ENCODE measurements around the gene LGALS4. TPM values are rescaled to one million over a fixed set of nuclear protein-coding genes. Genes with fewer than 3 reads are reported as not detected.

The LGALS4 gene
- total and polyA plus RNA-seq, 9 of the 15 experiments (the other 6 are each of a cell fraction or from before 2014, with no cell fraction given): 0.08 to 1.1 (median 0.30) TPM; not detected in 3

DNA sequence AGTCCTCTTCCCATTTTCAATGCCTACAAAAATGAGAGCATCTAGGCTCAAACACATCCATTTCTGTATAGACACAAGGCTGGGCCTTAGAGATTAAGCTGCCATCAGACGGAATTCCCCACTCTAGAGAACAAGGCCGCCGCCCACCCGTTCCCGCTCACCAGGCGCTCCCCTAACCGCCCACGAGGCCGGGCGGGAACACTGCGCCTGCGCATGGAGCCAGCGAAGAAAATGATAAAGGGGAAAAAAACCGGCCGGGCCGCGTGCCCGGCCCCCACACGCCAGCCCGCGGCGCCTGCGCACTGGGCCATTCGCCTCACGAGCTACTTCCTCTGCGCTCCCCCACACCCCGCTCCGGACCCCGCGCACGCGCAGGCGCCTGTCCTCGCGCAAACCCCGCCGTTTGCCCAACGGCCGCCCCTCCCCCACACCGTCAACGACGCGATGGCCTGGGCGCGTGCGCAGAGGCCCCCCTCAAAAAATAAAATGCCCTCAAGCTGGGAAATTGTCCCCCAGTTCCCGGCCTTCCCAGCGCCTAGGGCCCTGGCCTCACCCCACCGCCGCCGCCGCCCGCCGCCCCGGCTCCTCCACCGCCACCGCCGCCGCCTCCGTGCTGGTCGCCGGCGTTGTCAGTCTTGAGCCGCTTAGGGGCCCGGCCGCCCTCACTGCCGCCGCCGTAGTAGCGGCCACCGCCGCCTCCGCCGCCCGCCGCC is 36.6 kb upstream of the LGALS4 start (continued):
- TF ChIP-seq, protein P1, sequence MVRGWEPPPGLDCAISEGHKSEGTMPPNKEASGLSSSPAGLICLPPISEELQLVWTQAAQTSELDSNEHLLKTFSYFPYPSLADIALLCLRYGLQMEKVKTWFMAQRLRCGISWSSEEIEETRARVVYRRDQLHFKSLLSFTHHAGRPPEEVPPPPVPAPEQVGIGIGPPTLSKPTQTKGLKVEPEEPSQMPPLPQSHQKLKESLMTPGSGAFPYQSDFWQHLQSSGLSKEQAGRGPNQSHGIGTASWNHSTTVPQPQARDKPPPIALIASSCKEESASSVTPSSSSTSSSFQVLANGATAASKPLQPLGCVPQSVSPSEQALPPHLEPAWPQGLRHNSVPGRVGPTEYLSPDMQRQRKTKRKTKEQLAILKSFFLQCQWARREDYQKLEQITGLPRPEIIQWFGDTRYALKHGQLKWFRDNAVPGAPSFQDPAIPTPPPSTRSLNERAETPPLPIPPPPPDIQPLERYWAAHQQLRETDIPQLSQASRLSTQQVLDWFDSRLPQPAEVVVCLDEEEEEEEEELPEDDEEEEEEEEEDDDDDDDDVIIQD (CRISPR knock-in tag; IDR thresholded peaks at IDR 0.05): no peak
- peak; percentile 28 for TF ChIP-seq SETDB1 (IDR thresholded peaks at IDR 0.05; ENCODE audit: low read length)
- TF ChIP-seq HMG20B (CRISPR knock-in tag; IDR thresholded peaks at IDR 0.05): peak; percentile 78; the same call in 1 of the 2 replicates
- TF ChIP-seq ZFP1 (CRISPR knock-in tag; IDR thresholded peaks at IDR 0.05): peak; percentile 46; the same call in 1 of the 2 replicates
- TF ChIP-seq U2AF2 (optimal IDR thresholded peaks at IDR 0.05; ENCODE audit: low read depth, low read length): no peak
- peak; percentile 99 to 100 for TF ChIP-seq NRF1 (conservative IDR thresholded peaks at IDR 0.05 in 1 of 2, IDR thresholded peaks at IDR 0.05 in 1 of 2)
- TF ChIP-seq FUS (optimal IDR thresholded peaks at IDR 0.05; ENCODE audit: low read depth, low read length): peak; percentile 46
- no peak for TF ChIP-seq SIX5 (IDR thresholded peaks at IDR 0.05; ENCODE audit: borderline replicate concordance in 1 of 2, insufficient read depth in 1 of 2, low read depth in 1 of 2, low read length in 2 of 2)
- TF ChIP-seq XRCC4 (IDR thresholded peaks at IDR 0.05; ENCODE audit: extremely low read depth, insufficient read depth, insufficient read length): no peak
- peak; percentile 59; the same call in 1 of the 2 replicates for TF ChIP-seq CHD2 (IDR thresholded peaks at IDR 0.05; ENCODE audit: low read depth, low read length)
- 0 out of 2 replicates have a peak, but pooled peaks have one; percentile 57 for TF ChIP-seq PHTF2 (CRISPR knock-in tag; IDR thresholded peaks at IDR 0.05)
- TF ChIP-seq CEBPB (tag; IDR thresholded peaks at IDR 0.05): 0 out of 2 replicates have a peak, but pooled peaks have one; percentile 10
- TF ChIP-seq CBX3 (IDR thresholded peaks at IDR 0.05; ENCODE audit: borderline replicate concordance in 1 of 2, low read length in 2 of 2): 0 out of 3 replicates have a peak, but pooled peaks of 1 of the 2 experiments have one; percentile 12
- TF ChIP-seq NR3C1 (CRISPR knock-in tag; IDR thresholded peaks at IDR 0.05): peak; percentile 86
- peak; percentile 40 for TF ChIP-seq TBP (optimal IDR thresholded peaks at IDR 0.05; ENCODE audit: low read depth, low read length)
- peak; percentile 58; the same call in 1 of the 2 replicates for TF ChIP-seq KLF1 (tag; IDR thresholded peaks at IDR 0.05)
- TF ChIP-seq ZSCAN32 (CRISPR knock-in tag; IDR thresholded peaks at IDR 0.05): no peak
- TF ChIP-seq, protein P2, sequence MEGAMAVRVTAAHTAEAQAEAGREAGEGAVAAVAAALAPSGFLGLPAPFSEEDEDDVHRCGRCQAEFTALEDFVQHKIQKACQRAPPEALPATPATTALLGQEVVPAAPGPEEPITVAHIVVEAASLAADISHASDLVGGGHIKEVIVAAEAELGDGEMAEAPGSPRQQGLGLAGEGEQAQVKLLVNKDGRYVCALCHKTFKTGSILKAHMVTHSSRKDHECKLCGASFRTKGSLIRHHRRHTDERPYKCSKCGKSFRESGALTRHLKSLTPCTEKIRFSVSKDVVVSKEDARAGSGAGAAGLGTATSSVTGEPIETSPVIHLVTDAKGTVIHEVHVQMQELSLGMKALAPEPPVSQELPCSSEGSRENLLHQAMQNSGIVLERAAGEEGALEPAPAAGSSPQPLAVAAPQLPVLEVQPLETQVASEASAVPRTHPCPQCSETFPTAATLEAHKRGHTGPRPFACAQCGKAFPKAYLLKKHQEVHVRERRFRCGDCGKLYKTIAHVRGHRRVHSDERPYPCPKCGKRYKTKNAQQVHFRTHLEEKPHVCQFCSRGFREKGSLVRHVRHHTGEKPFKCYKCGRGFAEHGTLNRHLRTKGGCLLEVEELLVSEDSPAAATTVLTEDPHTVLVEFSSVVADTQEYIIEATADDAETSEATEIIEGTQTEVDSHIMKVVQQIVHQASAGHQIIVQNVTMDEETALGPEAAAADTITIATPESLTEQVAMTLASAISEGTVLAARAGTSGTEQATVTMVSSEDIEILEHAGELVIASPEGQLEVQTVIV (CRISPR knock-in tag; IDR thresholded peaks at IDR 0.05; ENCODE audit: borderline replicate concordance): no peak
- peak; percentile 80 for TF ChIP-seq EP400 (IDR thresholded peaks at IDR 0.05)
- no peak for TF ChIP-seq ZNF143 (CRISPR knock-in tag; IDR thresholded peaks at IDR 0.05)
- TF ChIP-seq MYC (IDR thresholded peaks at IDR 0.05; ENCODE audit: low read depth, low read length): peak; percentile 98
- peak; percentile 89; the same call in 1 of the 2 replicates for TF ChIP-seq MYC (CRISPR knock-in tag; IDR thresholded peaks at IDR 0.05; ENCODE audit: borderline replicate concordance, low read depth)
- no peak for TF ChIP-seq STAG1 (CRISPR knock-in tag; IDR thresholded peaks at IDR 0.05; ENCODE audit: borderline replicate concordance)
